IMR-90 (cell line): ENCODE results near the gene NXPH1. TPM values are rescaled to one million over a fixed set of nuclear protein-coding genes. Genes with fewer than 3 reads are reported as not detected.

Experiments
- ATAC-seq: fragments of 200-7000 bp; cut with Tn5 transposase; 2 replicates; pipeline ENCODE4 v1.9.1; 2020; ENCODE audit warnings: low read depth, mild to moderate bottlenecking, moderate library complexity
- BruUV-seq: library from RNA; stranded (reverse); fragments of 400-500 nt; replicated peaks from 2 replicates; lab custom pipeline; 2021; lab: Mats Ljungman, UMichigan
- CTCF ChIA-PET: fragments of 300-600 bp; formaldehyde crosslinking; extraction: SDS; loops from one replicate; lab custom pipeline; 2021; ENCODE audit warnings: antibody characterized with exemption; lab: Yijun Ruan, JAX
- POLR2A ChIA-PET: fragments of 300-600 bp; sonication (Branson Sonifier 250); formaldehyde crosslinking; loops from one replicate; lab custom pipeline; 2022; ENCODE audit warnings: antibody characterized with exemption; ENCODE audit not compliant: unreplicated experiment; lab: Charles Lee
- DNase-seq: peaks from one replicate; pipeline ENCODE4 v3.0.0; 2013
- H2AFZ ChIP-seq: replicated peaks from 2 replicates; pipeline ENCODE3; 2013; ENCODE audit warnings: low read length, mild to moderate bottlenecking; ENCODE audit not compliant: poor library complexity
- H2AK5ac ChIP-seq: 2 replicates; pipeline ENCODE4 v1.6.1; 2013; ENCODE audit warnings: low read depth, low read length, inconsistent platforms
- H2AK9ac ChIP-seq: replicated peaks from 2 replicates; pipeline ENCODE3; 2013; ENCODE audit warnings: mild to moderate bottlenecking, low read depth, low read length, moderate library complexity; ENCODE audit not compliant: poor library complexity
- H2BK120ac ChIP-seq: 2 replicates; pipeline ENCODE4 v1.6.1; 2013; ENCODE audit warnings: low read depth, low read length, inconsistent platforms
- H2BK15ac ChIP-seq: 3 replicates; pipeline ENCODE4 v1.6.1; 2013; ENCODE audit warnings: low read depth, low read length, inconsistent platforms
- H2BK20ac ChIP-seq: 2 replicates; pipeline ENCODE4 v1.6.1; 2013; ENCODE audit warnings: low read depth, mild to moderate bottlenecking, inconsistent platforms, low read length, moderate library complexity
- H2BK5ac ChIP-seq: 2 replicates; pipeline ENCODE4 v1.6.1; 2013; ENCODE audit warnings: mild to moderate bottlenecking, low read depth, low read length, inconsistent platforms; ENCODE audit not compliant: poor library complexity, severe bottlenecking
- H3K14ac ChIP-seq: replicated peaks from 2 replicates; pipeline ENCODE4 v1.6.1; 2013; ENCODE audit warnings: low read depth, low read length, inconsistent platforms
- H3K18ac ChIP-seq: 2 replicates; pipeline ENCODE4 v1.6.1; 2013; ENCODE audit warnings: low read depth, low read length, control low read depth
- H3K23ac ChIP-seq: 2 replicates; pipeline ENCODE4 v1.6.1; 2013; ENCODE audit warnings: low read depth, low read length, inconsistent platforms
- H3K27ac ChIP-seq: 2 replicates; pipeline ENCODE4 v1.5.1; 2013; ENCODE audit warnings: mild to moderate bottlenecking, control low read depth, low read length; ENCODE audit not compliant: insufficient read depth
- H3K27me3 ChIP-seq: 2 replicates; pipeline ENCODE4 v1.6.1; 2013; ENCODE audit warnings: low read length; ENCODE audit not compliant: control insufficient read depth, insufficient read depth
- H3K36me3 ChIP-seq: 2 replicates; pipeline ENCODE4 v1.6.1; 2013; ENCODE audit warnings: low read length, mixed read lengths; ENCODE audit not compliant: control insufficient read depth, insufficient read depth
- H3K4ac ChIP-seq: 2 replicates; pipeline ENCODE4 v1.6.1; 2013; ENCODE audit warnings: low read depth, low read length, inconsistent platforms
- H3K4me1 ChIP-seq: 2 replicates; pipeline ENCODE4 v1.6.1; 2013; ENCODE audit warnings: low read length, mixed read lengths; ENCODE audit not compliant: control insufficient read depth, insufficient read depth
- H3K4me2 ChIP-seq: 2 replicates; pipeline ENCODE4 v1.6.1; 2013; ENCODE audit warnings: low read depth, mild to moderate bottlenecking, control low read depth, low read length, moderate library complexity
- H3K4me3 ChIP-seq: 2 replicates; pipeline ENCODE4 v1.5.1; 2013; ENCODE audit warnings: low read depth, mild to moderate bottlenecking, control low read depth, low read length, moderate library complexity; ENCODE audit not compliant: insufficient read depth
- H3K56ac ChIP-seq: 2 replicates; pipeline ENCODE4 v1.6.1; 2013; ENCODE audit warnings: low read length, inconsistent platforms; ENCODE audit not compliant: insufficient read depth; ENCODE audit errors: extremely low read depth
- H3K79me1 ChIP-seq, 2 experiments: 2 replicates each; pipeline ENCODE4 v1.6.1; 2013; ENCODE audit warnings: low read length in 2 of 2, inconsistent platforms in 1 of 2, low read depth in 1 of 2
- H3K9ac ChIP-seq: 2 replicates; pipeline ENCODE4 v1.6.1; 2013; ENCODE audit warnings: low read depth, low read length, control low read depth
- H3K9me1 ChIP-seq: 2 replicates; pipeline ENCODE4 v1.6.1; 2013; ENCODE audit warnings: low read length, inconsistent platforms; ENCODE audit not compliant: insufficient read depth
- H3K9me3 ChIP-seq: 2 replicates; pipeline ENCODE4 v1.6.1; 2013; ENCODE audit warnings: low read length; ENCODE audit not compliant: control insufficient read depth, insufficient read depth
- H4K20me1 ChIP-seq: 2 replicates; pipeline ENCODE4 v1.6.1; 2013; ENCODE audit warnings: low read length, inconsistent platforms; ENCODE audit not compliant: insufficient read depth
- H4K5ac ChIP-seq: 2 replicates; pipeline ENCODE4 v1.6.1; 2013; ENCODE audit warnings: mild to moderate bottlenecking, low read depth, low read length, control low read depth
- H4K8ac ChIP-seq, 2 experiments: 2 replicates each; pipeline ENCODE4 v1.6.1; 2013; ENCODE audit warnings: low read depth in 2 of 2, low read length in 2 of 2, control low read depth in 1 of 2, inconsistent platforms in 1 of 2
- H4K91ac ChIP-seq: 2 replicates; pipeline ENCODE4 v1.6.1; 2013; ENCODE audit warnings: low read depth, low read length, inconsistent platforms; ENCODE audit not compliant: insufficient read depth
- FOS ChIP-seq: fragments of 150-350 bp; IDR thresholded peaks from 2 replicates; pipeline ENCODE4 v1.6.1; 2016; ENCODE audit warnings: low read depth, low read length
- SMC3 ChIP-seq: fragments of 150-350 bp; IDR thresholded peaks from 2 replicates; pipeline ENCODE4 v1.6.1; 2016; ENCODE audit warnings: low read depth, mild to moderate bottlenecking, antibody characterized with exemption, low read length, moderate library complexity
- whole genome bisulfite sequencing, 2 experiments: methylation state at CpG; one replicate each; pipeline versions ENCODE4 v1.1.5 to v1.1.7; 2013; ENCODE audit warnings: missing lambda C conversion rate in 2 of 2; ENCODE audit not compliant: insufficient read length in 1 of 2; ENCODE audit errors: extremely low coverage in 2 of 2; 5-methylcytosine and 5-hydroxymethylcytosine counted together
- dilution Hi-C: fragments of 300-500 bp; cut with HindIII; formaldehyde crosslinking; loops from one replicate; pipeline ENCODE4 v1.14.3; 2018; ENCODE audit warnings: low sequenced_read_pairs; ENCODE audit not compliant: unreplicated experiment
- in situ Hi-C: fragments of 300-500 bp; cut with MboI; formaldehyde crosslinking; loops from 3 replicates; pipeline ENCODE4 v1.14.3; 2019; ENCODE audit warnings: low sequenced_read_pairs, inconsistent platforms, mixed read lengths
- intact Hi-C: fragments of 100-400 bp; cut with micrococcal nuclease; formaldehyde crosslinking; loops from 2 replicates; pipeline ENCODE4 v1.10.0; 2022
- polyA plus RNA-seq, 3 experiments: library from polyadenylated mRNA; depleted of rRNA; stranded (reverse); fragments of >200 nt; gene quantifications; 2 replicates each; pipeline ENCODE4 v1.2.3, GENCODE V29; 2012; ENCODE audit warnings: low replicate concordance in 1 of 3
- total RNA-seq: library from RNA; depleted of rRNA; stranded (reverse); fragments of >200 nt; gene quantifications from 2 replicates; pipeline ENCODE4 v1.2.3, GENCODE V29; 2012

Gene NXPH1
- total and polyA plus RNA-seq, 2 of the 4 experiments (the other 2 are of a cell fraction): not detected

GRCh38 chr7:8514781-8515519 is 81.5 kb downstream of the NXPH1 start:
- in situ Hi-C loops: no loop called here
- Histone ChIP-seq H3K79me1 (no peaks in the 10 kb centered on the region), H4K91ac (no peak overlapping the region), H2AK5ac (no peak overlapping the region), H2AFZ (no peak overlapping the region), H3K27me3 (no peaks in the 10 kb centered on the region), H3K4me2 (no peak overlapping the region), H3K9me1 (no peaks in the 10 kb centered on the region), H3K4me1 (no peaks in the 10 kb centered on the region), H2AK9ac (no peak overlapping the region), H3K14ac (no peak overlapping the region), H3K4me3 (no peak overlapping the region), H3K56ac (no peak overlapping the region), H3K27ac (no peak overlapping the region), H3K9ac (no peak overlapping the region), H3K9me3 (peaks cover 4% of the 10 kb centered on the region), H2BK15ac (no peak overlapping the region), H2BK20ac (no peak overlapping the region), H3K23ac (no peak overlapping the region), H4K20me1 (no peaks in the 10 kb centered on the region), H3K18ac (no peak overlapping the region), H3K4ac (no peak overlapping the region), H2BK5ac (no peak overlapping the region), H2BK120ac (no peak overlapping the region), H4K5ac (no peak overlapping the region), H3K36me3 (no peaks in the 10 kb centered on the region), H4K8ac (no peak overlapping the region)
- DNase-seq (no peak), ATAC-seq (no peak)
- ChIA-PET POLR2A (no interaction called here), CTCF (no interaction called here)
- BruUV-seq: no TSS peak
- WGBS, 2 experiments: no CpG with 5 or more reads among the region's 3 CpGs
- intact Hi-C loops: no loop called here
- dilution Hi-C loops: no loop called here
- TF ChIP-seq FOS (no peak), SMC3 (no peak)
